SKM-1 (cell line): ENCODE results near the gene DENND1B.
"Not testable (repeated sequence)": the region's sequence is repeated elsewhere in the genome, so short reads cannot be mapped to it uniquely, and the experiment has no call there.

Experiments
- DNase-seq: peaks from one replicate; lab custom pipeline; 2025; ENCODE audit not compliant: unreplicated experiment; lab: John Stamatoyannopoulos, UW

Gene DENND1B

GRCh38 chr1:197745911-197746310 lies 29.4 kb downstream of the DENND1B start:
- DNase-seq: no peak

- DNase-seq: no peak
These were observed 30.3 kb downstream of the DENND1B start for GRCh38 chr1:197744979-197745378.

- no peak for DNase-seq
These were observed 31.7 kb downstream of the DENND1B start for GRCh38 chr1:197743578-197743977.

- DNase-seq: no peak
These were observed 34.3 kb downstream of the DENND1B start for GRCh38 chr1:197740992-197741391.

- no peak for DNase-seq
These were observed 36.4 kb downstream of the DENND1B start for GRCh38 chr1:197738927-197739326.

- no peak for DNase-seq
These were observed 37.4 kb downstream of the DENND1B start for GRCh38 chr1:197737916-197738315.

- DNase-seq: no peak
These were observed 38.6 kb downstream of the DENND1B start for GRCh38 chr1:197736685-197737084.

GRCh38 chr1:197735461-197735860 lies 39.8 kb downstream of the DENND1B start:
- no peak for DNase-seq

GRCh38 chr1:197733324-197733723 lies 42.0 kb downstream of the DENND1B start:
- no peak for DNase-seq

- DNase-seq: no peak
These were observed 43.1 kb downstream of the DENND1B start for GRCh38 chr1:197732187-197732586.

GRCh38 chr1:197731449-197731848 lies 43.8 kb downstream of the DENND1B start:
- no peak for DNase-seq

GRCh38 chr1:197725976-197726375 lies 49.3 kb downstream of the DENND1B start:
- DNase-seq: no peak

GRCh38 chr1:197725044-197725443 lies 50.2 kb downstream of the DENND1B start:
- DNase-seq: no peak

GRCh38 chr1:197715806-197716205 lies 59.5 kb downstream of the DENND1B start:
- no peak for DNase-seq

- no peak for DNase-seq
These were observed 68.7 kb downstream of the DENND1B start for GRCh38 chr1:197706601-197707000.

- DNase-seq: no peak
These were observed 69.3 kb downstream of the DENND1B start for GRCh38 chr1:197705941-197706340.

GRCh38 chr1:197700688-197701087 lies 74.6 kb downstream of the DENND1B start:
- DNase-seq: not testable (repeated sequence)

GRCh38 chr1:197696372-197696771 lies 78.9 kb downstream of the DENND1B start:
- no peak for DNase-seq

GRCh38 chr1:197695961-197696360 lies 79.3 kb downstream of the DENND1B start:
- no peak for DNase-seq

- DNase-seq: no peak
These were observed 82.3 kb downstream of the DENND1B start for GRCh38 chr1:197692965-197693364.

- DNase-seq: no peak
These were observed 83.5 kb downstream of the DENND1B start for GRCh38 chr1:197691816-197692215.

GRCh38 chr1:197690074-197690473 lies 85.2 kb downstream of the DENND1B start:
- DNase-seq: no peak

- DNase-seq: no peak
These were observed 87.0 kb downstream of the DENND1B start for GRCh38 chr1:197688233-197688632.
